ENCODE measurements around the gene ZBP1.

Gene ZBP1, protein sequence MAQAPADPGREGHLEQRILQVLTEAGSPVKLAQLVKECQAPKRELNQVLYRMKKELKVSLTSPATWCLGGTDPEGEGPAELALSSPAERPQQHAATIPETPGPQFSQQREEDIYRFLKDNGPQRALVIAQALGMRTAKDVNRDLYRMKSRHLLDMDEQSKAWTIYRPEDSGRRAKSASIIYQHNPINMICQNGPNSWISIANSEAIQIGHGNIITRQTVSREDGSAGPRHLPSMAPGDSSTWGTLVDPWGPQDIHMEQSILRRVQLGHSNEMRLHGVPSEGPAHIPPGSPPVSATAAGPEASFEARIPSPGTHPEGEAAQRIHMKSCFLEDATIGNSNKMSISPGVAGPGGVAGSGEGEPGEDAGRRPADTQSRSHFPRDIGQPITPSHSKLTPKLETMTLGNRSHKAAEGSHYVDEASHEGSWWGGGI

GRCh38 chr20:57620274-57620990 lies at the start of gene ZBP1:
ZBP1 (minus strand) TSS chr20:57620426; CDS start chr20:57620295, 131 bp downstream.
- Histone ChIP-seq H3K4me3 (ENCODE audit: low read depth, low read length) (no peak within 1 kb of the TSS), H3K27ac (ENCODE audit: low read depth, low read length) (no peak within 1 kb of the TSS), H3K9ac (ENCODE audit: low read depth, low read length) (no peak within 1 kb of the TSS), H3K27me3 (ENCODE audit: control insufficient read depth, insufficient read depth, low read length) (no peaks in the 10 kb centered on the region), H3K4me1 (ENCODE audit: control insufficient read depth, insufficient read depth, low read length) (no peaks in the 10 kb centered on the region), H3K9me3 (ENCODE audit: control insufficient read depth, insufficient read depth, low read length) (no peaks in the 10 kb centered on the region), H3K36me3 (ENCODE audit: control insufficient read depth, insufficient read depth, low read length) (no peaks in the 10 kb centered on the region)

GRCh38 chr20:57669632-57670031 lies 49.4 kb upstream of the ZBP1 start:
- no peak overlapping the region for H3K9ac ChIP-seq (ENCODE audit: low read depth, low read length)
- H3K27me3 ChIP-seq (ENCODE audit: control insufficient read depth, insufficient read depth, low read length) = no peaks in the 10 kb centered on the region
- H3K4me3 ChIP-seq (ENCODE audit: low read depth, low read length) = no peak overlapping the region
- H3K4me1 ChIP-seq (ENCODE audit: control insufficient read depth, insufficient read depth, low read length) = peaks cover 6% of the 10 kb centered on the region; the same call in 1 of the 2 replicates
- H3K9me3 ChIP-seq (ENCODE audit: control insufficient read depth, insufficient read depth, low read length) = no peaks in the 10 kb centered on the region
- H3K36me3 ChIP-seq (ENCODE audit: control insufficient read depth, insufficient read depth, low read length) = no peaks in the 10 kb centered on the region
- H3K27ac ChIP-seq (ENCODE audit: low read depth, low read length) = no peak overlapping the region

DNA sequence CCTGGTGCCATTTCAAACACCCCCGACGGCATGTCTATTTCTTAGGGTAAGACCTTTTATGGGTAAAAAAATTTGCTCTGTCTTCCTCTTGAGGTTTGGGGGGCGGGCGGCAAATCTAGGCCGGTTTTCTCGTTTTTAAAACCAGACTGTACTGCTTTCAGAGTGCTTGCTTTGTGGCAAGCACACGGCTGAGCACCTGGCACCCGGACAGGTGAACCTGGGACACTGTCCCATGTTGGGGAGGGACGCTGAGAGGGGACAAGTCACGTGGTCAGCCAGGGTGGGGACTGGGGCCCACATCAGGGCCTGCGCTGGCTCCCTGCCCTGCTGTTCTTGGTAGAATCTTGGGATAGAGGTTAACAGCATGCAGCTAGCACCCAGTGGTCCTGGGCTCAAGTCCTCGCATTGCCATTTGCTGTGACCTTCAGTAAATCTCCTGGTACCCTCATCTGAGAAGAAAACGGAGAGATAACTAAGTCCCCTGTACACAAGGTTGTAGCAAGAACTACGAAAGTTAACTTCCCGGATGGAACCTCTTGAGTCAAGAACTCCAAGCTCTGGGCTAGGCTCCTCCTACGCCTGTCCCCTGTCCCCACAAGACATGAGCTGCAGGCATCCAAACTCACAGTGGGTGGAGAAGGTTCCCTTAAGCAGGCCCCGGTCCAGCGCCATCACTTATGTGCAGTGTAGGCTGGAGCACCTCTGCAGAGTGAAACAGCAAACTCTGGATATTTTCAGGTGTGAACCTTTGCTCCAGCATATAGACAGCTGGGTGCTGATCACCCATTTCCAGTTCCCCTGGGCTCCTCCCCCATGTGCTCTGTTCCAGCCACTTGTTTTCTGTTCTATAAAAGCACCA lies 47.9 kb upstream of the ZBP1 start:
- H3K27ac ChIP-seq (ENCODE audit: low read depth, low read length) = no peak overlapping the region
- peaks cover 6% of the 10 kb centered on the region; the same call in 1 of the 2 replicates for H3K4me1 ChIP-seq (ENCODE audit: control insufficient read depth, insufficient read depth, low read length)
- H3K9ac ChIP-seq (ENCODE audit: low read depth, low read length) = no peak overlapping the region
- H3K9me3 ChIP-seq (ENCODE audit: control insufficient read depth, insufficient read depth, low read length) = no peaks in the 10 kb centered on the region
- no peaks in the 10 kb centered on the region for H3K36me3 ChIP-seq (ENCODE audit: control insufficient read depth, insufficient read depth, low read length)
- H3K27me3 ChIP-seq (ENCODE audit: control insufficient read depth, insufficient read depth, low read length) = no peaks in the 10 kb centered on the region
- no peak overlapping the region for H3K4me3 ChIP-seq (ENCODE audit: low read depth, low read length)

GRCh38 chr20:57667388-57667787 lies 47.2 kb upstream of the ZBP1 start:
- Histone ChIP-seq H3K27me3 (ENCODE audit: control insufficient read depth, insufficient read depth, low read length) (no peaks in the 10 kb centered on the region), H3K9ac (ENCODE audit: low read depth, low read length) (no peak overlapping the region), H3K4me3 (ENCODE audit: low read depth, low read length) (no peak overlapping the region)

GRCh38 chr20:57666834-57667157 lies 46.6 kb upstream of the ZBP1 start:
- Histone ChIP-seq H3K36me3 (ENCODE audit: control insufficient read depth, insufficient read depth, low read length) (no peaks in the 10 kb centered on the region), H3K9ac (ENCODE audit: low read depth, low read length) (no peak overlapping the region), H3K4me1 (ENCODE audit: control insufficient read depth, insufficient read depth, low read length) (peaks cover 9% of the 10 kb centered on the region; the same call in 1 of the 2 replicates), H3K9me3 (ENCODE audit: control insufficient read depth, insufficient read depth, low read length) (no peaks in the 10 kb centered on the region), H3K4me3 (ENCODE audit: low read depth, low read length) (no peak overlapping the region), H3K27ac (ENCODE audit: low read depth, low read length) (no peak overlapping the region), H3K27me3 (ENCODE audit: control insufficient read depth, insufficient read depth, low read length) (no peaks in the 10 kb centered on the region)

More at GRCh38 chr20:57667388-57667787, 47.2 kb upstream of the ZBP1 start:
- Histone ChIP-seq H3K36me3 (ENCODE audit: control insufficient read depth, insufficient read depth, low read length) (no peaks in the 10 kb centered on the region), H3K4me1 (ENCODE audit: control insufficient read depth, insufficient read depth, low read length) (peaks cover 9% of the 10 kb centered on the region; the same call in 1 of the 2 replicates), H3K27ac (ENCODE audit: low read depth, low read length) (no peak overlapping the region), H3K9me3 (ENCODE audit: control insufficient read depth, insufficient read depth, low read length) (no peaks in the 10 kb centered on the region)

DNA sequence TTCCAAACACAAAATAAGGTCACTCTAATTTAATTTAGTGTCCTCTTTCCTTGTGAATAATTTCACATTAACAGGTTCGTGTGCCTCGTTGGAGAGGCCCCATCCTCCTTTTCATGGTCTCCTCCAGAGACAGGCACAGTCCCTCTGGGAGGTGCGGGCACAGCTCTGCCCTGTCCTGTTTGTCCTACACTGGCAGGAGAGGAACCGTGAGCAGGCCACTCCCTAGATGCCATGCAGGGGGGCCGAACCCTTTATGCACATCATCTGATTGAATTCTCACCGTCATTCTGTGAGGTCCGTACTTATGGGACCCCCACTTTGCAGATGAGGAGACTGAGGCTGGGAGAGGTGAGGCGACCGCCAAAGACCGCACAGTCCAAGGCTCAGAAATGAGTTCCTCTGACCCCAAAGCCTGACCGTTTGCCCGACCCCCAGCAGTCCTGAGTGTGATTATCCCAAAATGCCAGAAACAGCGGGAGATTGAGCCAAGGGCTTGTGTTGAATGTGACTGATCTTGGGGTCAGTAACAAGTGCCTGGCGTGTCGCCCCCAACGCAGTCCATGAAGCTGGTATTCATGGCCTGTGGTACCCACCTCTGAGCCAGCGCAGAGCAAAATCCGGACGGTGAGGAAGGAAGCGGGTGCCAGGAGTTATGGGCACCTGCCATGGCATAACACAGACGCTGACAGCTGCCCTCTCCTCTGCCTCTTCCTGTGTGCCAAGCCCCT lies 46.0 kb upstream of the ZBP1 start:
- no peaks in the 10 kb centered on the region for H3K9me3 ChIP-seq (ENCODE audit: control insufficient read depth, insufficient read depth, low read length)
- H3K27ac ChIP-seq (ENCODE audit: low read depth, low read length) = no peak overlapping the region
- H3K9ac ChIP-seq (ENCODE audit: low read depth, low read length) = no peak overlapping the region
- H3K36me3 ChIP-seq (ENCODE audit: control insufficient read depth, insufficient read depth, low read length) = no peaks in the 10 kb centered on the region
- H3K4me3 ChIP-seq (ENCODE audit: low read depth, low read length) = no peak overlapping the region
- H3K27me3 ChIP-seq (ENCODE audit: control insufficient read depth, insufficient read depth, low read length) = no peaks in the 10 kb centered on the region
- peaks cover 9% of the 10 kb centered on the region; the same call in 1 of the 2 replicates for H3K4me1 ChIP-seq (ENCODE audit: control insufficient read depth, insufficient read depth, low read length)

DNA sequence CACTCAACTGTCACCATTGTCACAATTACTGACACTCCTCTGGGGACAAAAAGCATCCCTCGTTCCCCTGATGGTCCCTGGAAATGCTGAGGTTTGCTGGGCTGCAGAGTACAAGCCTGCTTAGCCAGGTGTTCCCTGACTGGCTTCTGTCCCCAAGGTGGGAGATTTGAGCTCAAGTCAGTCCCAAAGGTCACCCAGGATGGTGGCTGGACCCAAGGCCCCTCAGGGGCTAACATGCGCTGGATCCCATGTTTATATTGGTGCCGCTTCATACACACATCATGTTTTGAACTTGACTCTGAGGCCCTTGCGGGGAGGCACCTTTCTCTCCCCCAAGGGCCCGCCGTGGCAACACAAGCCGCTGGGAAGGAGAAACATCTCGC lies 45.4 kb upstream of the ZBP1 start:
- Histone ChIP-seq H3K4me3 (ENCODE audit: low read depth, low read length) (no peak overlapping the region), H3K27ac (ENCODE audit: low read depth, low read length) (no peak overlapping the region), H3K27me3 (ENCODE audit: control insufficient read depth, insufficient read depth, low read length) (no peaks in the 10 kb centered on the region), H3K36me3 (ENCODE audit: control insufficient read depth, insufficient read depth, low read length) (no peaks in the 10 kb centered on the region), H3K9me3 (ENCODE audit: control insufficient read depth, insufficient read depth, low read length) (no peaks in the 10 kb centered on the region), H3K4me1 (ENCODE audit: control insufficient read depth, insufficient read depth, low read length) (peaks cover 9% of the 10 kb centered on the region; the same call in 1 of the 2 replicates), H3K9ac (ENCODE audit: low read depth, low read length) (no peak overlapping the region)

DNA sequence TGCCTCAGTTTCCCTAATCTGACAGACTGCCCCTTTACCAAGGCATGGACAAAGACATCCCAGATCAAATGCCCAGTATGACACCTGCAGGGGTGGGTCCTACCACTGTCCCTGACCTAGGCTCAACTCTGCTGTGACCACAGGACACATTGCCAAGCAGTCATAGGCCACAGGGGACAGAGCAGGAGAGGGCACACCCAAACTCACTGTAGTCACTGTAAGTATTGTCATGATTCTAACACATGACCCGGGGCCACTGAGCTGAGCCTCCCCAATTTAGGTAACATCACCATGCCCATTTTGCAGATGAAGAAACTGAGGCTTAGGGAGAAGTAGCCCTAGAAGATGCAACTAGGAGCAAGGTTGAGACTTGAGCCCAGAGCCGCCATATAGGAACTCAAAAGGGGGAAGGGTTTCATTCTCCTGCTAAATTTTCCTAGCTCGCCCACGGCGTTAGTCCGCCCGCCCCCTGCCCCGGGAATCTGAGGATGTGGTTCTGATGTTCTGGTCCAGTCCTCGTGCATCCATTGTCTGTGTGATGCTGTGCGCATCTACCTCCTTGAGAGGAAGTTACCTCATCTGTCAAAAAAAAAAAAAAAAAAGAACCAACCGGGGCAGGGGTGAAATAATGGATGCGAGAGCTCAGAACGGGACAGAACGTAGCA lies 44.8 kb upstream of the ZBP1 start:
- Histone ChIP-seq H3K4me3 (ENCODE audit: low read depth, low read length) (no peak overlapping the region), H3K27ac (ENCODE audit: low read depth, low read length) (no peak overlapping the region), H3K27me3 (ENCODE audit: control insufficient read depth, insufficient read depth, low read length) (no peaks in the 10 kb centered on the region), H3K36me3 (ENCODE audit: control insufficient read depth, insufficient read depth, low read length) (no peaks in the 10 kb centered on the region), H3K9ac (ENCODE audit: low read depth, low read length) (no peak overlapping the region), H3K4me1 (ENCODE audit: control insufficient read depth, insufficient read depth, low read length) (peaks cover 9% of the 10 kb centered on the region; the same call in 1 of the 2 replicates), H3K9me3 (ENCODE audit: control insufficient read depth, insufficient read depth, low read length) (no peaks in the 10 kb centered on the region)

GRCh38 chr20:57664476-57664875 lies 44.2 kb upstream of the ZBP1 start:
- no peaks in the 10 kb centered on the region for H3K27me3 ChIP-seq (ENCODE audit: control insufficient read depth, insufficient read depth, low read length)
- H3K4me3 ChIP-seq (ENCODE audit: low read depth, low read length) = no peak overlapping the region
- no peak overlapping the region for H3K9ac ChIP-seq (ENCODE audit: low read depth, low read length)
- 0 out of 2 replicates have a peak, but pooled peaks cover 2% of the 10 kb centered on the region for H3K36me3 ChIP-seq (ENCODE audit: control insufficient read depth, insufficient read depth, low read length)
- H3K27ac ChIP-seq (ENCODE audit: low read depth, low read length) = no peak overlapping the region
- no peaks in the 10 kb centered on the region for H3K9me3 ChIP-seq (ENCODE audit: control insufficient read depth, insufficient read depth, low read length)
- peaks cover 9% of the 10 kb centered on the region; the same call in 1 of the 2 replicates for H3K4me1 ChIP-seq (ENCODE audit: control insufficient read depth, insufficient read depth, low read length)

Measured in HUES48 (cell line).